ENCODE measurements around the gene SNTB2.
"Not testable (repeated sequence)": the region's sequence is repeated elsewhere in the genome, so short reads cannot be mapped to it uniquely, and the experiment has no call there.

SNTB2 gene

DNA sequence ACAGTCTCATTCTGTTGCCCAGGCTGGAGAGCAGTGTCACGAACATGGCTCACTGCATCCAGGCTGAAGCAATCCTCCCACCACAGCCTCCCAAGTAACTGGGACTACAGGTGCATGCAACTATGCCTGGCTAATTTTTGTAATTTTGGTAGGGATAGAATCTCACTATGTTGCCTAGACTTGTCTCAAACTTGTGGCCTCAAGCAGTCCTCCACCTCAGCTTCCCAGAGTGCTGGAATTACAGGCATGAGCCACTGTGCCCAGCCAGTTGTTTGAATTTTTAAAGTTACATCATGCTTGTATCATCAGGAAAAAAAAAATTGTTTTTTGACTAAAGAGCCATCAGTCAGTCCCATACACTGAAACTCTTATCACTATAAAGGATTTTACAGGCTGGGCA is 107.1 kb downstream of the SNTB2 start:
- DNase-seq, result no peak

DNA sequence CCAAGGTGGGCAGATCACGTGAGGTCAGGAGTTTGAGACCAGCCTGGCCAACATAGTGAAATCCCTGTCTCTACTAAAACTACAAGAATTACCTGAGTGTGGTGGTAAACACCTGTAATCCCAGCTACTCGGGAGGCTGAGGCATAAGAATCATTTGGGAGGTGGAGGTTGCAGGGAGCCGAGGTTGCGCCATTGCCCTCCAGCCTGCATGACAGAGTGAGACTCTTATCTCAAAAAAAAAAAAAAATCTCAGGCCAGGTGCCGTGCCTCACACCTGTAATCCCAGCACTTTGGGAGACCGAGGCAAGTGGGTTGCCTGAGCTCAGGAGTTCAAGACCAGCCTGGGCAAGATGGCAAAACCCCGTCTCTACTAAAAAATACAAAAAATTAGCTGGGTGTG is 109.8 kb downstream of the SNTB2 start:
- not testable (repeated sequence) for DNase-seq

DNA sequence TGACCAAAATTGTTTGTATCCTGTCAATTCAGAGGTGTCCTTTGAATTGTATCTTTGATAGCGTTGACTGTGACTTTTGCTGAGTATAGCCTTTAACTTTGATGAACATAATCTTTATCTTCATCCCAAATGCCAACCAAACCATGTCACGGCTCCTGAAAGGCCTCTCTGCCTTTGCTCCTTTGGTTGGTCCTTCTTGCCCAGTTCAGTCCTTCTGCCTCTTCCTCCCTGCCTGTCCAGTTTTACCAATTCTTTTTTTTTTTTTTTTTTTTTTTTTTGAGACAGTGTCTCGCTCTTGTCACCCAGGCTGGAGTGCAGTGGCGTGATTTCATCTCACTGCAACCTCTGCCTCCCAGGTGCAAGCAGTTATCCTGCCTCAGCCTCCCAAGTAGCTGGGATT is 111.3 kb downstream of the SNTB2 start:
- no peak for DNase-seq

DNA sequence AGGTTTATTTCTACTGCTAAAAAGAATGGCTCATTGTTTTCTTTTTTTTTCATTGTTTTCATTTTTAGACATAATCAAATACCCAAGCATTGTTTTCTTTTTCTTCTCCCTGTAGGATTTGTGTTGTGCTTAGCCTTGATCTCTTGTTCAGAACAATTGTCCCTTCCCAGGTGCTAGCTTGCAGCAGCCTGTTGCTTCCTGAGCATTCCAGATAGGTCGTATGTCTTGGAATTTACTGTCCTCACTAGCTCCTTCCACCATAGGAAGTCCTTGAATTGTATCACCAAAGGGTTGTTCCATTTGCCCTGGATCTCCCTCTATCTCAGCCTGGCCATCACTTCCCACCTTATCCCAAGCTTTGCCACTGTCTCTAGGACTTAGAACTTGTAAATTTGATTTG is 114.2 kb downstream of the SNTB2 start:
- DNase-seq, result no peak

DNA sequence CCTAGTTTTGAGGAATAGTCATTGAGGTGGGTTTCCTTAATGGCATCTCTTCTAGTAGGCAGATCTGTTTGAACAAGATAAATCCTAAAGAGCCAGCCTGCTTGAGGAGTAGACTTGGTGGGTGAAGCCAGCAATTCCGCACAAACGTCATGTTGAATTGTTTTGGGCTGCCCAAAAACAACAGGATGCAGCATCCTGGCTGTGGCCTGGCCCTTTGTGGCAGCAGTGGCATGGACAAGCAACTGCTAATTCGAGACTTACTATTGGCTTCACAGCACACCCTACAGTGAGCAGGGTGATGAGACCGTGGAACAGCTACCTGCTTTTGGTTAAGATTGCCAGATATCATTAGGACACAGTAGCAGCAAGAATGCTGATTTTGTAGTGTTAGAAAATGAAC is 114.9 kb downstream of the SNTB2 start:
- DNase-seq, result no peak

DNA sequence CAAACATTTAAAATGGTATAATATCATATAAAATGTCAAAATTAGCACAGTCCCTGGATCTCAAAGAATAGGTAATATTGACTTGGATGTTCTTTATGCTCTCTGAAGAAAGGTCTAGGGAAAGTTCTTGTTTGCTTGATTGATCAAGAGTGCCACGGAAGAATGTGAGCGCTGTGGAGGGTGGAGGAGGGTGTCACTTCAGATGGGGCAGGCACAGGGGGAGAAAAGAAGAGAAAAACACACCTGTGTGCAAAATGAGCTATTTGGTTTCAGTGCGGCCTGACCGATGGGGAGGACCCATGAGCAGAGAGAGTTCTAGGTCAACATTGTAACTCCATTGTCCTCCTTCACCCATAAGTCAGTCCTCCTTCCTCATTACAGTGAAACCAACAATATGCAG is 115.3 kb downstream of the SNTB2 start:
- DNase-seq, result no peak

DNA sequence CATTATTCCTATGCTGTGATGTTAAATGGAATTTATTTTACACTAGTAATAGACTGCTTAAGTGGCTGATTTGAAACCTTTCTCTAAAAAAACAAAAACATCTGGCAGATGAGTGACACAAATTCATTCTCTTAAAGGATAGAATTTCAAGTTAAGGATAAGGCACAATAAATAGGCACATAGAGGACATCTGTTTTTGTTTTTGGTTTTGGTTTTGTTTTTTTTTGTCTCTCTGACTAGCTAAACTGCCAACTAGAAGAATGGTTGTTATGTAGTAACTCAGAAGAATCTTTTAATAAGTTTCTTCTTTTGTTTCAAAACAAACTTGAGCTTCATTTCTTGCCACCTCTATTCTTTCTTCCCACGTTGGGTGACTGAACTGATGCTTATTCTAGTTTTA is 119.1 kb downstream of the SNTB2 start:
- DNase-seq, result no peak

DNA sequence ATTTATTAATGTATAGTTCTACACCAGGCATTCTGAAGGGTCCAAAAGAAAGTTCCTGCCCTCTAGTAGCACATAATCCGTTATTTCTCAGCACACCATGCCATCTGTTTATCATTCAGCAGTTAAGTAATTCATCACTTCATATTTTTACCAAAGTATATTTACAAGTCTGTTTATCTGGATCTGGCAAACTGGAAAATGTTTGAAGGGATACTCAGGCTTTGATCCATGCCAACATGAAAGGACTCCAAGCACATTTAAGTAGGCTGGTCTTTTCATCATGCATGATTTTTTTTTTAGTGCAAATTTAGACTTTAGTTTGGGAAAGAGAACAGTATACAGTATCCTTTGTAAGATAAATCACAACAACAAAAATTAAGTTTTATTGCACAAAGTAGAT is 120.1 kb downstream of the SNTB2 start:
- DNase-seq, result no peak

DNA sequence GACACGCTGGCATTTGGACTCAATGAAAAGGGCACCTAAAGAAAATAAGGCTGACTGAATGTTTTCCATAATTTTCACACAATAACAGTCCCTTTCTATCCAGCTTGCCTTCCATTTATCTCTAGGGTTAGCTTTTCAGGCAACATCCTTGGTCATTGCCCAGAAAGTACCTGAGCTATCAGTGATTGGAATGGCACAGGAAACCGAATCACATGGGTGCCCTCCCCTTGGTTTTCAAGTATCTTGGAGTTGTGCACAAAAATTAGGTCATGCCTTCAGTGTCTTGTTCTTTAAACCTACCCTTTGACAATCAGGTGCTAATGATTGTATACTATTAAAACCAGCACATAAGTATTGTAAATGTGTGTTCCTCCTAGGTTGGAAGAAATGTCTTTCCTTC is 120.9 kb downstream of the SNTB2 start:
- no peak for DNase-seq

DNA sequence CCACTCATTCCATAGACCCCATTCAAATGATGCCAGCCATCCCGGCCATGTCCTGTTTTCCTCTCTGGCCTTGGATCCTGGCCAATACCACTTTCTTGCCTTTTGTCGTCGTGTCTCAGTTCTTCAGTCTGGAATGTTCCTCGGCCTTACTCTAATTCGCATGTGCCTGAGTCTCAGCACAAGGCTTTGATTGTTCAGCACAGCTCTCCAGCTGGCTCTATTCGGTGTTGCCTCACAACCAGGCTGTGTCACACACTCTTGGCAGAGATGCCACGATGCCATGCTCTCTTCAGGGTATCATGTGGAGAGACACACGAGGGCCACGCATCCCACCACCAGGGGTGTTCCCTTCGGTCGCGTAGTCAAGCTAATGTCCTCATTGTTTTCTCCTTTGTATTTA is 122.4 kb downstream of the SNTB2 start:
- DNase-seq, result no peak

DNA sequence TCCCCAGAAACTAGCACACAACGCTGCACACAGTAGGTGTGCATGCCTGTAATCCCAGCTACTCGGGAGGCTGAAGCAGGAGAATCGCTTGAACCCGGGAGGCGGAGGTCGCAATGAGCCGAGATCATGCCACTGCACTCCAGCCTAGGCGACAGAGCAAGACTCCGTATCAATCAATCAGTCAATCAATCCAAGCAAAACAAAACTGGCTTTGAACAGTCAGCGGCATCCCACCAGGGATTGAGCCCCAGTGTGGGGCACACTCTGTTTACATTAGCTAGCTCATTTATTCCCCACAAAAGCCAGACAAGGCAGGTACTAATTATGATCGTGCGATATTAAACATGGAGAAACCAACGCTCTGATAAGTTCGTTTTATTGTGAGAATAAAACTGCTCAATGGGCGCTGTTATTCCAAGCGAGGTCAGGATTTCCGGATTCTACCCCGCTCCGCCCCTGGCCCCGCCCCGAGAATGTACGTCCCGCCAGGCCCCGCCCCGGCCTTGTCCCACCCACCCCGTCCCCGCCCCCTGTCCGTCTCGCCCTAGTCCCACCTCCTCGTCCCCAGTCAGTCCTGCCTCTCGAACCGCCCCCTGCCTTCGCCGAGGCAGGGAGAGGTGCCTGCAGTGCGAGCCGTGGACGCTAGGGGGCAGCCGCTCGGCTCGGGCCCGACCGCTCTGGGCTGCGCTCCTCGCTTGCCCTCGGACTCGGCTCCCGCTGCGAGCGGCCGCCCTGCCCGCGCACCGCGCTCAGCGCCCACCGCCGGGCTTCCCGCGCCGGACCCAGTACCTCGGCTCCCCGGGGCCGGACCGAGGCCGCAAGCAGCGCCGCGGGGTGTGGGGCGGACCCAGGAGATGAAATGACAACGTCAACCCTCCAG is 123.9 kb downstream of the SNTB2 start, which contains the start of gene VPS4A:
Gene VPS4A, plus strand, starts transcription at position 698 of the 880 bp plus-strand sequence. Its CDS starts 162 bp downstream, at position 860.
- DNase-seq, result peak; percentile 96

DNA sequence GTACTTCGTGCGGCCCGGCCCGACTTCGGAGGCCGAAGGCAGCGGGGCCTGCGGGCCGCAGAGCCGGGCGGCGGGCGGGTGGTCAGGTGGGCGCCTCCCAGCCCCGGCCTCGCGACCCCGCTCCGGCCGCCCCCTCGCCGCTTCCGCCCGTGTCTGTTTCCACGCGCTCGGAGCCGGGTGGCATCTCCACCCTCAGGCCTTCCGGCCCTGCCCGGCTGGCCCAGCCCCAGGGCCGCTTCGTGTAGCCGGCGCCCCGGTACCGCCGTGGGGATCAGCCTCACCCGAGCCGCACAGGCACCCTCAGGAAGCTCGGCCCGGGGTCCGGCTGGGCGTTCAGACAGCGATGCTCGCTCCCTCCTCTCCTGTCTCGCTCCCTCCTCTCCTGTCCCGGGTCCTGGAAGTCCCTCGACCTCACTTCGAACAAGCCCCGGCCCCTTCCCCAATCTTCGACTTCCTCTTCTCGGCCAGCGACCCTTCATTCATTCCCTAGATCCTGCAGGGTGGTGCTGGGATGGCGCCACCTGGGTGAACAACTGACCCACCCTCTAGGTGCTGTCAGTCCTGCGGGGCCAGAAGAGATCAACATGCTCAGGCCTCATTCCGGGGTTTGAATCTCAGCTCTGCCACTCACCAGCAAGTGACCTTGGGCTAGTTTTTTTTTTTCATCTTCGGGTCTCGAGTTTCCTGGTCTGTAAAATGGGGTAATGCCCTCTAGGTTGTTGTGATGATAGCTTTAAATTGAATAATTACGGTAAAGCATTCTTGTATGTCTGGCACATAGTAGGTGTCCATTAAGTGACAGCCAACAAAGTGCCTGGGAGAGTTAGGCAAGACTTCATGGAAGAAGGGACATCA is 124.8 kb downstream of the SNTB2 start:
- DNase-seq, result peak; percentile 53

DNA sequence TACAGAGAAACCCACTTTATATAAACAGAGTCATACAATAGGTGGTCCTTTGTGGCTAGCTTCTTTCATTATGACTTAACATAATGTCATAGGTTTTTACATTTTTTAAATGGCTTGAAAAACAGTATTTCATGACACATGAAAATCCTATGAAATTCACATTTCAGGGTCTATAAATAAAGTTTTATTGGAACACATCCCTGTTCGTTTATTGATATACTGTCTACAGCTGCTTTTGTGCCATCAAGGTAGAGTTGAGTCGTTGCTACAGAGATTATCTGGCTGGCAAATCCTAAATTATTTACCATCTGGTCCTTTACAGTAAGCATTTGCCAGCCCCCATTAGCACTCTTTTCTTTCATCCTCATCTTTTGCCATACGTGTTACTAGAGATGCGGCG is 126.5 kb downstream of the SNTB2 start:
- DNase-seq, result peak; percentile 49

DNA sequence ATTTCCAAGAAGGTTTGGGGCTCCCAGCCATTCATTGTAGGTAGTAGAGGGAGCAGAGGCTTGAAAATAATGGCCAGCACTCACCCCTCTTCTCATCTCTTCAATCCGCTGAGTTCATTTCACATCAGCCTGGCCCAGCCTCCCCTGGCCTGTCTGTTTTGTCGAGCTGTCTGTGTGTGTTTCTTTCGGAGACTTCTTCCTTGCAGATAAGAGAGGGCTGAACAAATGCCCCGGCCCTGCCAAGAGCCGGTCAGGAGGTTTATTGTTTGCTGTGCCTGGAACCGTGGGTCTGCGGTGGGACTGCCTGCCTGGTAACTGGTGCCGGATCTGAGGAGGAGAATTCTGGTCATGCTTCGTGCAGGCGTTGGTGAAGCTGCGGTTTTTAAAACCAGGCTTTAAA is 127.6 kb downstream of the SNTB2 start:
- no peak for DNase-seq

DNA sequence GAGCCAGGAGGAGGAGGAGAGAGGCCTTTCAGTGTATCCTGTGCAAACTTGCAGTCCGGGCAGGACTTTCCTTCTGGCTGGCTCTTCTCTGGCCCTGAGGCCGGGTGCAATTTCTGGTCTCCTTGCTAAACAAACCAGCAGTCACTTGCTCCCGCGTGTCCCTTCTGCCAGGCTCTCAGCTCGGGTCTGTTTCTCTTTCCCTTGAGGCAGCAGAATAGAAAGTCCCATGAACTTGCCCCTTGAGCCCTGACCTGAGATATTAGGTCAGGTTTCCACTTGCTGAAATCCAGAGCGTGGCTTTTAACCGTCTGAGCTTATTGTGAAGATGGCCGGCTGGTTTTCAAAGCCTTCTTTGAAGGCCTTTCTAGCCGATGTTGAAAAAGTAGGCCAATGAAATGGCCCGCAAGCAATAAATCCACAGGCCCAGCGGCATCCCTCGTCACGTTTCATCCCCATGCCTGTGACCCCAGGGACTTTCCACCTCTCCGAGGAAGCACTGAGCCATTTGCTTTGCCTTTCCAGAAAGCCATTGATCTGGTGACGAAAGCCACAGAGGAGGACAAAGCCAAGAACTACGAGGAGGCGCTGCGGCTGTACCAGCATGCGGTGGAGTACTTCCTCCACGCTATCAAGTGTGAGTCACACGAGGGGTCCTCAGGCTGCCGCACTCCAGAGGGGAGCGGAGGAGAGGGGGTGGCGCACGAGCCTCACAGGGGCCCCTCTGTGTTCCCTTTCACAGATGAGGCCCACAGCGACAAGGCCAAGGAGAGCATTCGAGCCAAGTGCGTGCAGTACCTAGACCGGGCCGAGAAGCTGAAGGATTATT is 128.7 kb downstream of the SNTB2 start:
- DNase-seq, result no peak

DNA sequence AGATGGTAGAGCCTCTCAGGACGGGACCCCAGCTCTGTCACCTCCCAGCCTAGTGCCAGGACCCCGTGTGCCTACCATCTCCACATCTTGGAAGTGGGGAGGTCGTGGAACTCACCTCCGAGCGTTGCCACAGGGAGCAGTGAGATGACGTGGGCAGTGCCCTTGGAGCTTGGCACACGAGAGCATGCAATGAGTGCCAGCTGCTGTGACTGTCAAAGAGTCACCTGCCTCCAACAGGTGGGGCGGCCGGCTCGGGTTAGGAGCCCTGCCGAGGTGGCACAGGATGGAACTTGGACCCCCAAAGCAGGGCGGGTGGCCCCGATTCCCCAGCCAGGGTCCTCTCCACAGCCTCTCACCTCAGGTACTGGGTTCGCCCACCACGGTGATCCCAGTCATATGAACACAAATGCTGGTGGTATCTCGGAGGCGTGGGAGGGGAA is 129.7 kb downstream of the SNTB2 start:
- no peak for DNase-seq

DNA sequence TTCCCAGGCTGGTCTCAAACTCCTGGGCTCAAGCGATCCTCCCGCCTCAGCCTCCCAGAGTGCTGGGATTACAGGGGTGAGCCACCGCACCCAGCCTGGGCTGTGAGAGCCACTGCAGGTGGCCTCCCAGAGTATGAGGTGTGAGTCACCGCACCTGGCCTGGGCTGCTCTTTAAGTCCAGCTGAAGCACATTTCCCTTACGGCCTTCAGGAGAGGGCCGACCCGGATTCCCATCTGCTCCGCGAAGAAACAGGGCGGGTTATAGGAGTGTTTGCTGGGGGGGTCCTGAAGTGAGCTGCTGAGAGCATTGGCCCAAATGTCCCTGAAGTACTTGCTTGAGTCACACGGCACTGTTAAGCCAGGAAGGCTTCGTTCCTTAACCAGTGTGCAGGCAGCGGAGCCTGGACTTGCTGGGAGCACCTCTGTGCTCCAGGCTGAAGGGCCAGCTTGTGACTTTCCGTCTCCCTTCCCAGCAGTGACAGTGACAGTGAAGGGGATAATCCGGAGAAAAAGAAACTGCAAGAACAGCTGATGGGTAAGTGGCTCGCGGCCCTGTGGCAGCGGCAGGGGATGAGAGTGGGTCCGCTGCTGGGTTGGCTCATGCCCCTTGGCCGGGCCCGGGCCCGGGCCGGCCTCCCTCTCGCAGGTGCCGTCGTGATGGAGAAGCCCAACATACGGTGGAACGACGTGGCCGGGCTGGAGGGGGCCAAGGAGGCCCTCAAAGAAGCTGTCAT is 131.4 kb downstream of the SNTB2 start:
- no peak for DNase-seq

DNA sequence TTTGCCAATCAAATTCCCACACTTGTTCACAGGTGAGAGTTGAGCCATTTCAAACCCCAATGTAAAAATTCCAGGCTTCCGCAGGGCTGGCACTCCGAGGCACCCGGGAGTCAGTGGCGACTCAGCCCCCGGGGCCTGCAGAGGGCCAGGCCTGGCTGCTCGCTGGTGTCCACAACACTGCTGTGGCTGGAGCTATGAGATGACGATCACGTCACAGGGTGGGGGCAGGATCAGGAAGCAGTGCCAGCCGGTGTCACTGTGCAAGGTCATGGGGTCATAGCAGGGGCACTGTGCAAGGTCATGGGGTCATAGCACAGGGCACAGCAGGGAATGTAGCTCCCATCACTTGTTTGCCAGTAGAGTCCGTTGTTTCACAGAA is 131.9 kb downstream of the SNTB2 start:
- no peak for DNase-seq

DNA sequence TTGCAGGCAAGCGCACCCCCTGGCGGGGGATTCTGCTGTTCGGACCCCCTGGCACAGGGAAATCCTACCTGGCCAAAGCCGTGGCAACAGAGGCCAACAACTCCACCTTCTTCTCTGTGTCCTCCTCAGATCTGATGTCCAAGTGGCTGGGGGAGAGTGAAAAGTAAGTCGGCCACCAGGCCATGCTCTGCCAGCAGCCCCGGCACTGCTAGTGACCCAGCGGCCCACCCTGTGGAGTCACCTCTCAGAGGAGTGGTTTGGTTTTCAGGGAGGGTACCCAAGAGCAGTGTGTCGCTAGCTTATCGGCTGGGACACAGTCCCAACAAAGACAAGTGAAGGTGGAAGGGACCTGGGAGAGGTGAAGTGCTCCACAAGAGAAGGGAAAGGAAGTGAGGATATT is 132.4 kb downstream of the SNTB2 start:
- no peak for DNase-seq

DNA sequence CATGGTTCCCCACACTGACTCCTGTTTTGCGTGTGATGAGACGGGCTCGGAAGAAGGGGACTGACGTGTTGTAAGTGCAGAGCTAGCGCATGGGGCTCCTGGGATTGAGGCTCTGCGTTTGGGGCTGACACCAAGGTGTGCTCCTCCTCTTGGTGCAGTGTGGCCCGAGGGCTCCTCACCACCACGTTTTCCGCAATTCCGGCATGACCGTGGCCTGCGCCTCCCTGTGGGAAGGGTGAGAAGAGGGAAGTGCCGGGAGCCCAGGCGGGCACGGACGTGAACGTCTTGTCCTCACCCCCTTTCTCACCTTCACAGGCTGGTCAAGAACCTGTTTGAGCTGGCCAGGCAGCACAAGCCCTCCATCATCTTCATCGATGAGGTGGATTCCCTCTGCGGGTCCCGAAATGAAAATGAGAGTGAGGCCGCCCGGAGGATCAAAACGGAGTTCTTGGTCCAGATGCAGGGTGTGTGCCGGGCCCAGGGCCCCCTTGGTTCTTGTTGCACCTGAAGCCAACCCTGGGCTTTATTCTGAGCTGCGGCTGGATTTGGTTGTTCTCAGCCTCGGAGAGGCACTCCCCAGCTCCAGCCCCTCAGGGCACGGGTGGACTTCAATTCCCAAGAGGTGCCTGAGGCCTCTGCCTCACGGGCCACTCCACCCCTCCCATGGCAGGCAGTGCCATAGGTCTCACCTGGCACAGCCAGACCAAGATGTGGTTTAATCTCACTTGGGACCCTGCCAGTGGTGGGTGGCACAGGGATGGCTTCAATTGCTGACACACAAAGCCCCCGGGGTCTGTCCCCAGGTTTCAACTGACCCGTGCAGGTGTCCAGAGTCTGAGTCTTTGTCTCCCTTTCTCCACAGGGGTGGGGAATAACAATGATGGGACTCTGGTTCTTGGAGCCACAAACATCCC is 133.1 kb downstream of the SNTB2 start:
- DNase-seq, result no peak

DNA sequence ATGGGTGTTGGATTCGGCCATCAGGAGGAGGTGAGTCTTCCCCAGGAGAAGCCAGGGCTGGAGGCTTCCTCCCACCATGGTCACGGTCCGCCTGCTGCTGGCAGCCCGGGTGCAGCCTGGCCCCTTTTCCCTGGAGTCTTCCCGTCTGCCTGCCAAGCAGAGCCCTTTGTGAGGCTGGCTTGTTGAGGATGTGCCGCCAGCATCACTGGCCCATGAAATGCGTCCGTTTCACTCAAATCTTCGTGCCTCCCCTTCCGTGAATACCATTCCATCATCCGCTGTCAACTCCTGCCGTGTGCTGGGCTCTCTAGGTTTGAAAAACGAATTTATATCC is 133.7 kb downstream of the SNTB2 start:
- DNase-seq, result no peak
